GM12878 (cell line): Measurements from ENCODE around the gene CD34. TPM values are rescaled to one million over a fixed set of nuclear protein-coding genes. Genes with fewer than 3 reads are reported as not detected.

Experiments
- ATAC-seq: fragments of 200-7000 bp; cut with Tn5 transposase; 3 replicates; pipeline ENCODE4 v1.9.1; 2020; ENCODE audit warnings: mild to moderate bottlenecking, moderate library complexity
- BruUV-seq: library from RNA; stranded (reverse); fragments of 400-500 nt; replicated peaks from 2 replicates; lab custom pipeline; 2021; lab: Mats Ljungman, UMichigan
- CTCF ChIA-PET: fragments of 300-600 bp; sonication (Branson Sonifier 250); formaldehyde crosslinking; extraction: SDS; loops from one replicate; lab custom pipeline; 2021; ENCODE audit warnings: inconsistent platforms; lab: Yijun Ruan, JAX
- POLR2A ChIA-PET: fragments of 350-600 bp; formaldehyde crosslinking; extraction: SDS; loops from one replicate; lab custom pipeline; 2021; ENCODE audit warnings: inconsistent platforms; lab: Charles Lee
- RAD21 ChIA-PET: fragments of 300-600 bp; sonication (Branson Sonifier 250); formaldehyde crosslinking; loops from one replicate; lab custom pipeline; 2023; ENCODE audit warnings: antibody characterized with exemption; ENCODE audit not compliant: unreplicated experiment; lab: Charles Lee
- SMC1A ChIA-PET: fragments of 300-600 bp; sonication (Branson Sonifier 250); formaldehyde crosslinking; loops from one replicate; lab custom pipeline; 2023; ENCODE audit not compliant: unreplicated experiment, uncharacterized antibody; lab: Charles Lee
- DNase-seq: peaks from one replicate; pipeline ENCODE4 v3.0.0-alpha.2; 2011; ENCODE audit warnings: low read depth, low spot score
- FAIRE-seq: peaks from 3 replicates; lab custom pipeline; 2011; peaks lifted over from hg19 to GRCh38; lab: Jason Lieb, UNC
- H2AFZ ChIP-seq: 2 replicates; pipeline ENCODE4 v1.6.0; 2011; ENCODE audit warnings: low read depth, low read length, control low read depth; ENCODE audit not compliant: control insufficient read depth
- H3K27ac ChIP-seq: 2 replicates; pipeline ENCODE4 v1.5.1; 2011; ENCODE audit warnings: control low read depth; ENCODE audit not compliant: control insufficient read depth, insufficient read depth
- H3K27me3 ChIP-seq, 2 experiments: replicated peaks in 1 of 2; 2 replicates each; pipeline versions ENCODE4 v1.6.0 to v1.6.1; 2011; ENCODE audit warnings: low read length in 1 of 2; ENCODE audit not compliant: control insufficient read depth in 2 of 2, insufficient read depth in 2 of 2
- H3K36me3 ChIP-seq, 2 experiments: 2 replicates each; pipeline ENCODE4 v1.5.1; 2011; ENCODE audit warnings: low read length in 1 of 2; ENCODE audit not compliant: control insufficient read depth in 2 of 2, insufficient read depth in 2 of 2
- H3K4me1 ChIP-seq: 2 replicates; pipeline ENCODE4 v1.6.1; 2011; ENCODE audit warnings: mild to moderate bottlenecking, low read length, moderate library complexity, mixed read lengths; ENCODE audit not compliant: control insufficient read depth, insufficient read depth
- H3K4me2 ChIP-seq: 2 replicates; pipeline ENCODE4 v1.6.0; 2011; ENCODE audit warnings: control low read depth; ENCODE audit not compliant: control insufficient read depth, insufficient read depth
- H3K4me3 ChIP-seq: fragments of 200-600 bp; sonication (generic); 2 replicates; pipeline ENCODE4 v1.5.1; 2016
- H3K79me2 ChIP-seq: 2 replicates; pipeline ENCODE4 v1.6.0; 2011; ENCODE audit warnings: low read length; ENCODE audit not compliant: control insufficient read depth, insufficient read depth
- H3K9ac ChIP-seq: 2 replicates; pipeline ENCODE4 v1.8.0; 2011; ENCODE audit warnings: low read length, control low read depth, mixed read lengths; ENCODE audit not compliant: control insufficient read depth, insufficient read depth
- H3K9me3 ChIP-seq: replicated peaks from 3 replicates; pipeline ENCODE4 v1.5.1; 2011; ENCODE audit warnings: mild to moderate bottlenecking, low read length; ENCODE audit not compliant: control insufficient read depth, insufficient read depth
- H4K20me1 ChIP-seq: 2 replicates; pipeline ENCODE4 v1.6.0; 2011; ENCODE audit not compliant: control insufficient read depth, insufficient read depth
- ASH2L ChIP-seq: fragments of 300-600, 200-600 bp; sonication (generic); IDR thresholded peaks from 2 replicates; pipeline ENCODE4 v1.6.1; 2017; ENCODE audit warnings: low read depth, mild to moderate bottlenecking, borderline replicate concordance
- ATF3 ChIP-seq: IDR thresholded peaks from 2 replicates; pipeline ENCODE4 v1.6.1; 2011; ENCODE audit warnings: low read depth, mild to moderate bottlenecking, low read length, moderate library complexity, borderline replicate concordance; ENCODE audit errors: extremely low read depth
- ATF7 ChIP-seq: fragments of 450-650 bp; IDR thresholded peaks from 2 replicates; pipeline ENCODE4 v1.6.1; 2016; ENCODE audit warnings: low read depth, mild to moderate bottlenecking
- BCLAF1 ChIP-seq: fragments of 450-650 bp; IDR thresholded peaks from 2 replicates; pipeline ENCODE4 v1.6.1; 2017; ENCODE audit warnings: antibody characterized with exemption, mild to moderate bottlenecking, moderate library complexity
- EP300 ChIP-seq, 2 experiments: fragments of 150-350 bp in 1 of 2; IDR thresholded peaks; 2 replicates each; pipeline ENCODE4 v1.6.1; 2011 to 2012; ENCODE audit warnings: low read depth in 2 of 2, low read length in 2 of 2, borderline replicate concordance in 1 of 2, improper control_type of control experiment in 1 of 2, inconsistent platforms in 1 of 2; ENCODE audit not compliant: control insufficient read depth in 1 of 2
- ESRRA ChIP-seq: IDR thresholded peaks from 2 replicates; pipeline ENCODE4 v1.6.1; 2012; ENCODE audit warnings: mild to moderate bottlenecking, low read length, improper control_type of control experiment
- JUND ChIP-seq: IDR thresholded peaks from 2 replicates; pipeline ENCODE4 v1.6.1; 2012; ENCODE audit warnings: low read depth, mild to moderate bottlenecking, low read length, improper control_type of control experiment, moderate library complexity
- MEF2B ChIP-seq: fragments of 450-650 bp; IDR thresholded peaks from 2 replicates; pipeline ENCODE4 v1.6.1; 2018; ENCODE audit warnings: mild to moderate bottlenecking, moderate library complexity; ENCODE audit not compliant: partially characterized antibody, poor library complexity, severe bottlenecking
- POLR2AphosphoS2 ChIP-seq: IDR thresholded peaks from 2 replicates; pipeline ENCODE4 v1.6.1; 2011; ENCODE audit warnings: low read depth, mild to moderate bottlenecking, low read length, improper control_type of control experiment, moderate library complexity
- POLR2AphosphoS5 ChIP-seq: IDR thresholded peaks from 2 replicates; pipeline ENCODE4 v1.6.1; 2011; ENCODE audit warnings: mild to moderate bottlenecking, low read length, inconsistent platforms
- RAD21 ChIP-seq: IDR thresholded peaks from 2 replicates; pipeline ENCODE4 v1.6.1; 2011; ENCODE audit warnings: mild to moderate bottlenecking, low read depth, low read length, moderate library complexity; ENCODE audit not compliant: insufficient read depth
- SREBF2 ChIP-seq: IDR thresholded peaks from 2 replicates; pipeline ENCODE4 v1.6.1; 2012; ENCODE audit warnings: mild to moderate bottlenecking, low read length
- ZBTB4 ChIP-seq: fragments of 450-650 bp; formaldehyde crosslinking; IDR thresholded peaks from 2 replicates; pipeline ENCODE4 v1.4.0; 2022; ENCODE audit warnings: mild to moderate bottlenecking, moderate library complexity
- ZNF274 ChIP-seq: IDR thresholded peaks from one replicate; pipeline ENCODE4 v1.8.0; 2011; ENCODE audit not compliant: insufficient read length, insufficient read depth
- WGBS: methylation state at CpG from one replicate; pipeline ENCODE4 v1.1.6; 2016; ENCODE audit warnings: low lambda C conversion rate; ENCODE audit not compliant: insufficient replicate concordance, insufficient coverage; ENCODE audit errors: missing lambda C conversion rate; 5-methylcytosine and 5-hydroxymethylcytosine counted together
- in situ Hi-C: fragments of 300-500 bp; cut with MboI; formaldehyde crosslinking; loops from 9 replicates; pipeline ENCODE4 v1.14.3; 2018; ENCODE audit warnings: mixed read lengths
- intact Hi-C: fragments of 100-400 bp; cut with micrococcal nuclease; formaldehyde crosslinking; loops from one replicate; pipeline ENCODE4 v1.14.2; 2022; ENCODE audit not compliant: unreplicated experiment
- polyA plus RNA-seq, 11 experiments: library from polyadenylated mRNA; depleted of rRNA in 4 of 11; unstranded in 6 of 11; stranded (reverse) in 5 of 11; fragments of >200 nt; fragmentation: Nextera tagmentation in 4 of 11; fragmentation: Illumina TruSeq in 1 of 11; extraction: Ambion mirVana in 4 of 11; extraction: Trizol in 1 of 11; gene quantifications; 1 replicate in 1 of 11; 2 replicates in 10 of 11; pipeline versions ENCODE4 v1.2.1 to v1.2.3, GENCODE V29; 2011 to 2016; ENCODE audit warnings: inconsistent platforms in 2 of 11, missing spikeins in 2 of 11, low read depth in 1 of 11
- total RNA-seq, 4 experiments: library from RNA; depleted of rRNA in 3 of 4; stranded (reverse); fragments of >200 nt in 3 of 4; fragmentation: Illumina TruSeq in 1 of 4; extraction: Trizol in 1 of 4; gene quantifications; 2 replicates each; pipeline versions ENCODE4 v1.2.1 to v1.2.3, GENCODE V29; 2013 to 2021

Gene CD34
- total and polyA plus RNA-seq, 10 of the 15 experiments (the other 5 are each of a cell fraction or from before 2014, with no cell fraction given): under 0.01 to 0.08 (median 0.02) TPM; not detected in 6

- TF ChIP-seq ZBTB4 (CRISPR knock-in tag) (no peak), BCLAF1 (no peak)
Measured at GRCh38 chr1:207871117-207871649, 39.7 kb downstream of the CD34 start (continued).

GRCh38 chr1:207870306-207871031 is 40.5 kb downstream of the CD34 start:
- ChIA-PET POLR2A (interaction anchor here (0.6 to 22.9 kb wide), 2 partner anchors 44 to 319 kb away, joined by 4 to 620 read pairs; no protein-coding TSS in a partner anchor), SMC1A (interaction anchor here (1.5 to 21.3 kb wide), 7 partner anchors 8 to 74 kb away, joined by 3 to 444 read pairs (median 44); no protein-coding TSS in a partner anchor), CTCF (interaction anchor here (0.6 to 17.7 kb wide), 7 partner anchors 8 to 495 kb away, joined by 3 to 821 read pairs (median 34); no protein-coding TSS in a partner anchor), RAD21 (interaction anchor here (1.1 to 16.7 kb wide), 5 partner anchors 9 to 44 kb away, joined by 4 to 265 read pairs (median 47); no protein-coding TSS in a partner anchor)
- in situ Hi-C loops (no loop called here), intact Hi-C loops (no loop called here)
- peaks cover 0 to 5% of the 10 kb centered on the region in 2 experiments; a peak in 2 of 4 replicates for H3K36me3 ChIP-seq
- no peak for ATAC-seq
- no peaks in the 10 kb centered on the region for H4K20me1 ChIP-seq
- no peak overlapping the region for H3K9ac ChIP-seq
- no peak overlapping the region for H3K4me3 ChIP-seq
- peaks cover 43% of the 10 kb centered on the region for H3K4me1 ChIP-seq
- H2AFZ ChIP-seq: peak overlapping the region; percentile 50
- no peak for FAIRE-seq
- WGBS: 80% methylated on average over 4 of the region's 4 CpGs
- DNase-seq: no peak
- no peak overlapping the region for H3K4me2 ChIP-seq
- H3K9me3 ChIP-seq: no peaks in the 10 kb centered on the region
- no peak overlapping the region for H3K27ac ChIP-seq
- peaks cover 17% of the 10 kb centered on the region for H3K79me2 ChIP-seq
- H3K27me3 ChIP-seq: no peaks in the 10 kb centered on the region
- BruUV-seq: no TSS peak
- TF ChIP-seq ATF3 (no peak), JUND (no peak), SREBF2 (no peak), ASH2L (no peak), ESRRA (no peak), ZNF274 (no peak), ATF7 (no peak), POLR2AphosphoS5 (no peak), MEF2B (no peak), RAD21 (no peak), EP300 (IDR thresholded peaks at IDR 0.05; ENCODE audit: borderline replicate concordance in 1 of 2, control insufficient read depth in 1 of 2, low read depth in 2 of 2, low read length in 2 of 2) (no peak), POLR2AphosphoS2 (no peak)
